Brain microvascular endothelial cell (primary cell): ENCODE results near the gene SF3A2.

ENCODE experiments used
- DNase-seq: peaks from one replicate; pipeline ENCODE4 v3.0.0-alpha.2; 2020
- H3K27ac ChIP-seq: fragments of 250-450 bp; sonication (Bioruptor Pico); 2 replicates; pipeline ENCODE4 v1.5.1; 2020; ENCODE audit warnings: mild to moderate bottlenecking, moderate library complexity
- H3K27me3 ChIP-seq: fragments of 250-450 bp; sonication (Bioruptor Pico); replicated peaks from 2 replicates; pipeline ENCODE4 v1.5.1; 2020; ENCODE audit warnings: mild to moderate bottlenecking
- H3K36me3 ChIP-seq: fragments of 250-450 bp; sonication (Bioruptor Pico); replicated peaks from 2 replicates; pipeline ENCODE4 v1.5.1; 2020; ENCODE audit warnings: mild to moderate bottlenecking
- H3K4me3 ChIP-seq: 2 replicates; pipeline ENCODE4 v1.5.1; 2011; ENCODE audit warnings: low read depth, mild to moderate bottlenecking, control low read depth, low read length, moderate library complexity
- in situ Hi-C: cut with HindIII; loops from 2 replicates; pipeline ENCODE4 v1.10.0; 2017; ENCODE audit warnings: low sequenced_read_pairs, low pct_ligation_motif_present
- TF ChIP-seq, protein P1 (sequence below): IDR thresholded peaks from 2 replicates; pipeline ENCODE4 v1.5.1; 2011; ENCODE audit warnings: low read depth, mild to moderate bottlenecking, moderate library complexity, low read length, control low read depth, inconsistent platforms; ENCODE audit errors: missing control alignments

SF3A2 gene

DNA sequence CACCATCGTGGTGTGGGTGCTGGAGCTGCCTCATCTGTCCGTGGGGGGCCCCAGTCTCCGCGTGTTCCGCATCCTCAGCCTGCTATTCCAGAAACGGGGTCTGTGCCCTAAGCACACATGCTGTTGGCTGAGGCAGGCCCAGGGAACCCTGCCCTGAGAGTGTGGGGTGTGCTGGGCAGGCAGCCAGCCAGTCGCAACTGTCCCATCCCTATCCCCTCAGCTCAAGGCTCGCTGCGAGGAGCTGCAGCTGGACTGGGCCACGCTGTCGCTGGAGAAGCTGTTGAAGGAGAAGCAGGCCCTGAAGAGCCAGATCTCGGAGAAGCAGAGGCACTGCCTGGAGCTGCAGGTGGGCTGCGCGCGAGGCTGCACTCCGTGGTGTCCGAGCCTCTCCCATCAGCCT, 22.4 kb upstream of the SF3A2 start:
- Histone ChIP-seq H3K36me3 (peaks cover 77% of the 10 kb centered on the region), H3K27me3 (no peaks in the 10 kb centered on the region), H3K27ac (no peak overlapping the region), H3K4me3 (no peak overlapping the region)
- no peak for DNase-seq
- in situ Hi-C loops = no loop called here
- TF ChIP-seq, protein P1, sequence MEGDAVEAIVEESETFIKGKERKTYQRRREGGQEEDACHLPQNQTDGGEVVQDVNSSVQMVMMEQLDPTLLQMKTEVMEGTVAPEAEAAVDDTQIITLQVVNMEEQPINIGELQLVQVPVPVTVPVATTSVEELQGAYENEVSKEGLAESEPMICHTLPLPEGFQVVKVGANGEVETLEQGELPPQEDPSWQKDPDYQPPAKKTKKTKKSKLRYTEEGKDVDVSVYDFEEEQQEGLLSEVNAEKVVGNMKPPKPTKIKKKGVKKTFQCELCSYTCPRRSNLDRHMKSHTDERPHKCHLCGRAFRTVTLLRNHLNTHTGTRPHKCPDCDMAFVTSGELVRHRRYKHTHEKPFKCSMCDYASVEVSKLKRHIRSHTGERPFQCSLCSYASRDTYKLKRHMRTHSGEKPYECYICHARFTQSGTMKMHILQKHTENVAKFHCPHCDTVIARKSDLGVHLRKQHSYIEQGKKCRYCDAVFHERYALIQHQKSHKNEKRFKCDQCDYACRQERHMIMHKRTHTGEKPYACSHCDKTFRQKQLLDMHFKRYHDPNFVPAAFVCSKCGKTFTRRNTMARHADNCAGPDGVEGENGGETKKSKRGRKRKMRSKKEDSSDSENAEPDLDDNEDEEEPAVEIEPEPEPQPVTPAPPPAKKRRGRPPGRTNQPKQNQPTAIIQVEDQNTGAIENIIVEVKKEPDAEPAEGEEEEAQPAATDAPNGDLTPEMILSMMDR = no peak

DNA sequence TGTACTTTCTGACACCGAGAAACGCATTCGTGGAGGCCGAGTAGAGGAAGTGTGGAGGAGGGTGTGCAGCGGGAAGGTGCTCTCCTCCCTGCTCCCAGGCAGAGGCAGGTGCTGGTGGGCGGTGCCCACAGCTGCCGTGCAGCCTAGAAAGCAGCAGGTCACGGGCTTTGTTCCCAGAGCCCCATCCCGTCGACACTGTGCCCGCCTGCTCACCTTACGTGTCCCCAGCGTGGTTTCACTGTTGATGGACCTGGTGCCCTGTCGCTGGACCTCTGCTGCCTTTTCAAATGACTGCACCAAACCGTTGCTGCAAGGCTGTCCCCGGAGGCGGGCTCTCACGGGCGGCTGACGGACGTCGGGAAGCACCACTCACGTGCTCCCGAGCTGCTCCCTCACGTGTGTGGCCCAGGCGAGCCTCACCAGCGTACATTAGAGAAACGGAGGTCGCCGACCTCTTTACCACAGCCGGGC, 21.3 kb upstream of the SF3A2 start:
- H3K36me3 ChIP-seq = peaks cover 84% of the 10 kb centered on the region
- no peak for DNase-seq
- TF ChIP-seq, protein P1 = no peak
- H3K4me3 ChIP-seq = no peak overlapping the region
- in situ Hi-C loops = no loop called here
- no peak overlapping the region for H3K27ac ChIP-seq
- no peaks in the 10 kb centered on the region for H3K27me3 ChIP-seq

DNA sequence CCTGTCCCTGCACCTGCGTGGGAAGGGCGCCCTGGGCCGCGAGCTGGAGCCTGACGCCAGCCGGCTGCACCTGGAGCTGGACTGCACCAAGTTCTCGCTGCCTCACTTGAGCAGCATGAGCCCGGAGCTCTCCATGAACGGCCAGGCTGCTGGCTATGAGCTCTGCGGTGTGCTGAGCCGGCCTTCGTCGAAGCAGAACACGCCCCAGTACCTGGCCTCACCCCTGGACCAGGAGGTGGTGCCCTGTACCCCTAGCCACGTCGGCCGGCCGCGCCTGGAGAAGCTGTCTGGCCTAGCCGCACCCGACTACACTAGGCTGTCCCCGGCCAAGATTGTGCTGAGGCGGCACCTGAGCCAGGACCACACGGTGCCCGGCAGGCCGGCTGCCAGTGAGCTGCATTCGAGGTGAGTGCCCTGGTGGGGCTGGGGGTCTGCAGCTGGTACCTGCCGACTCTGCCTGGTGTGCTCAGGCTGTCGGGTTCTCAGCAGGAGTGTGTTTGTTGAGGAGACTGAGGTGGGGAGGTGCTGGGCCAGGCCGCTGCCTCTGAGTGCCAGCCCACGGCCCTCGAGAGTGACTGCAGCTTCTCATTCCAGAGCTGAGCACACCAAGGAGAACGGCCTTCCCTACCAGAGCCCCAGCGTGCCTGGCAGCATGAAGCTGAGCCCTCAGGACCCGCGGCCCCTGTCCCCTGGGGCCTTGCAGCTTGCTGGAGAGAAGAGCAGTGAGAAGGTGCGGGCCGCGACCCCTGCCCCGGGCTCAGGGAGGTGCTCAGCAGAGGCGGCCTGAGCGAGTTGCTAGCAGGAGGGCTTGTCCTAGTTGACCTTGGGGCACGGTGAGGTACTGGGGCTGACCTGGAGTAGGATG, 20.0 kb upstream of the SF3A2 start:
- no peaks in the 10 kb centered on the region for H3K27me3 ChIP-seq
- TF ChIP-seq, protein P1 = no peak
- in situ Hi-C loops = no loop called here
- no peak overlapping the region for H3K27ac ChIP-seq
- DNase-seq = no peak
- peaks cover 71% of the 10 kb centered on the region for H3K36me3 ChIP-seq
- H3K4me3 ChIP-seq = no peak overlapping the region

DNA sequence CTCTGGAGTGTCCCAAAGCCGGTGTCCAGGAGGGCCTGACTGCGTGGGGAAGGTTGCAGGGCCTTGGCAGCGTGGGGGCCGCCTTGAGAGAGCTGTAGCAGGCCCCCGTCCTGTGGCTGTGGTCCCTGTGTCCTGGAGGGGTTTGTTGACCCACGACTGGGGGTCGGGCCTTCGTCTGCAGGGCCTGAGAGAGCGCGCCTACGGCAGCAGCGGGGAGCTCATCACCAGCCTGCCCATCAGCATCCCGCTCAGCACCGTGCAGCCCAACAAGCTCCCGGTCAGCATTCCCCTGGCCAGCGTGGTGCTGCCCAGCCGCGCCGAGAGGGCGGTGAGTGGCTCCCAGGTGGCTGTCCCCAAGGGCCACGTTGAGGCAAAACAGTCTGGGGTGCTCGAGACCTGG, 19.0 kb upstream of the SF3A2 start:
- TF ChIP-seq, protein P1 = no peak
- peaks cover 71% of the 10 kb centered on the region for H3K36me3 ChIP-seq
- H3K27me3 ChIP-seq = no peaks in the 10 kb centered on the region
- DNase-seq = no peak
- in situ Hi-C loops = no loop called here
- H3K27ac ChIP-seq = no peak overlapping the region
- no peak overlapping the region for H3K4me3 ChIP-seq

DNA sequence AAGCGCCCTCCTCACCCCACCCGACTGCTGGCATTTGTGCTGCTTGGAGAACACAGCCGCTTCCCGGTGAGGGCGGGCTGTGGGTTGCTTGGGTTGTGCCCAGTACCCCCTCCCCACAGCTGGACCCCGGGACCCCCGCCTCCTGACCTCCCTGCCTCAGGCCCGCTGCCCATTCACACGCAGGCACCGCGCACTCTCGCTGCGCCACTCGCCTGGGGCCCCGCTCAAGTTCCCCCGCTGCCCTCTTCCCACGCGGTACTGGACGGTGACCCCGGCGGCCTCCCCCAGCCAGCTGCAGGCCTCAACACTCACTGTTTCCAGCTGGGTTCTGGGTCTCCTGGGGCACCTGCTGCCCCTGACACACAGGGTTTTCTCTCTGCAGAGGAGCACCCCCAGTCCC, 16.9 kb upstream of the SF3A2 start:
- H3K4me3 ChIP-seq = no peak overlapping the region
- in situ Hi-C loops = no loop called here
- no peaks in the 10 kb centered on the region for H3K27me3 ChIP-seq
- TF ChIP-seq, protein P1 = no peak
- no peak overlapping the region for H3K27ac ChIP-seq
- peaks cover 62% of the 10 kb centered on the region for H3K36me3 ChIP-seq
- DNase-seq = no peak
